ENCODE data around the gene PKD1.

PKD1 gene

GRCh38 chr16:2172688-2173335 lies 37.1 kb upstream of the PKD1 start:
- no peak for DNase-seq (ENCODE audit: extremely low spot score)
- TF ChIP-seq ZNF384 (IDR thresholded peaks at IDR 0.05) (no peak), BHLHE40 (IDR thresholded peaks at IDR 0.05; ENCODE audit: borderline replicate concordance) (no peak), TARDBP (IDR thresholded peaks at IDR 0.05) (no peak), LEF1 (IDR thresholded peaks at IDR 0.05; ENCODE audit: borderline replicate concordance) (no peak)
- ChIA-PET POLR2A (interaction anchor here (0.9 to 2.8 kb wide), 2 partner anchors 8 to 18 kb away, joined by 3 to 27 read pairs; partner anchors contain the start of gene TRAF7), CTCF (no interaction called here)

GRCh38 chr16:2171601-2172178 lies 36.0 kb upstream of the PKD1 start:
- no peak for DNase-seq (ENCODE audit: extremely low spot score)
- ChIA-PET CTCF (no interaction called here), POLR2A (interaction anchor here (2.7 to 2.8 kb wide), 2 partner anchors 16 to 17 kb away, joined by 6 to 27 read pairs; partner anchors contain the start of gene TRAF7)
- TF ChIP-seq SP1 (IDR thresholded peaks at IDR 0.05), result no peak
- TF ChIP-seq FOXM1 (IDR thresholded peaks at IDR 0.05; ENCODE audit: borderline replicate concordance), result no peak
- no peak for TF ChIP-seq NFRKB (IDR thresholded peaks at IDR 0.05)
- no peak for TF ChIP-seq BHLHE40 (IDR thresholded peaks at IDR 0.05; ENCODE audit: borderline replicate concordance)
- no peak for TF ChIP-seq FOXK2 (IDR thresholded peaks at IDR 0.05)

- CTCF ChIA-PET, result no interaction called here
- no peak for DNase-seq (ENCODE audit: extremely low spot score)
- TF ChIP-seq ZNF384 (IDR thresholded peaks at IDR 0.05) (no peak), HDGF (IDR thresholded peaks at IDR 0.05; ENCODE audit: borderline replicate concordance) (no peak)
- POLR2A ChIA-PET, result interaction anchor here (2.7 kb wide), 1 partner anchor 16 kb away, joined by 6 read pairs; the partner anchor contains the start of gene TRAF7
These were observed 35.1 kb upstream of the PKD1 start for GRCh38 chr16:2170587-2171435.

- DNase-seq (ENCODE audit: extremely low spot score), result no peak
- ChIA-PET CTCF (no interaction called here), POLR2A (interaction anchor here (2.7 kb wide), 1 partner anchor 15 kb away, joined by 6 read pairs; the partner anchor contains the start of gene TRAF7)
- TF ChIP-seq LEF1 (IDR thresholded peaks at IDR 0.05; ENCODE audit: borderline replicate concordance) (no peak), TARDBP (IDR thresholded peaks at IDR 0.05) (no peak), SP1 (IDR thresholded peaks at IDR 0.05) (no peak)
These were observed 34.4 kb upstream of the PKD1 start for GRCh38 chr16:2170080-2170479.

- DNase-seq (ENCODE audit: extremely low spot score), result no peak
- TF ChIP-seq FOXK2 (IDR thresholded peaks at IDR 0.05) (no peak), FOXM1 (IDR thresholded peaks at IDR 0.05; ENCODE audit: borderline replicate concordance) (no peak), SUZ12 (IDR thresholded peaks at IDR 0.05) (no peak), TARDBP (IDR thresholded peaks at IDR 0.05) (no peak), HDGF (IDR thresholded peaks at IDR 0.05; ENCODE audit: borderline replicate concordance) (no peak), CTBP1 (IDR thresholded peaks at IDR 0.05; ENCODE audit: borderline replicate concordance) (no peak), PKNOX1 (IDR thresholded peaks at IDR 0.05) (no peak), ZNF384 (IDR thresholded peaks at IDR 0.05) (no peak), FOXA1 (IDR thresholded peaks at IDR 0.05) (no peak), BHLHE40 (IDR thresholded peaks at IDR 0.05; ENCODE audit: borderline replicate concordance) (no peak), ARNT (IDR thresholded peaks at IDR 0.05) (no peak), ELF4 (IDR thresholded peaks at IDR 0.05) (no peak), SP1 (IDR thresholded peaks at IDR 0.05) (no peak), NFRKB (IDR thresholded peaks at IDR 0.05) (no peak), L3MBTL2 (conservative IDR thresholded peaks at IDR 0.05) (no peak), LEF1 (IDR thresholded peaks at IDR 0.05; ENCODE audit: borderline replicate concordance) (no peak)
- ChIA-PET CTCF (no interaction called here), POLR2A (interaction anchor here (3.4 kb wide), 1 partner anchor 12 kb away, joined by 14 read pairs; the partner anchor contains the start of gene TRAF7)
These were observed 31.5 kb upstream of the PKD1 start for GRCh38 chr16:2167068-2167638.

- TF ChIP-seq ARNT (IDR thresholded peaks at IDR 0.05) (no peak), SUZ12 (IDR thresholded peaks at IDR 0.05) (no peak), NFRKB (IDR thresholded peaks at IDR 0.05) (no peak), SP1 (IDR thresholded peaks at IDR 0.05) (no peak), HDGF (IDR thresholded peaks at IDR 0.05; ENCODE audit: borderline replicate concordance) (no peak), CTBP1 (IDR thresholded peaks at IDR 0.05; ENCODE audit: borderline replicate concordance) (no peak), ELF4 (IDR thresholded peaks at IDR 0.05) (no peak), ZNF384 (IDR thresholded peaks at IDR 0.05) (no peak), L3MBTL2 (conservative IDR thresholded peaks at IDR 0.05) (no peak), TARDBP (IDR thresholded peaks at IDR 0.05) (no peak), BHLHE40 (IDR thresholded peaks at IDR 0.05; ENCODE audit: borderline replicate concordance) (no peak), FOXK2 (IDR thresholded peaks at IDR 0.05) (no peak)
- CTCF ChIA-PET, result no interaction called here
- POLR2A ChIA-PET, result interaction anchor here (3.4 kb wide), 1 partner anchor 11 kb away, joined by 14 read pairs; the partner anchor contains the start of gene TRAF7
- no peak for DNase-seq (ENCODE audit: extremely low spot score)
These were observed 30.8 kb upstream of the PKD1 start for GRCh38 chr16:2166263-2167067.
